ENCODE measurements around the gene TC2N.

DNA sequence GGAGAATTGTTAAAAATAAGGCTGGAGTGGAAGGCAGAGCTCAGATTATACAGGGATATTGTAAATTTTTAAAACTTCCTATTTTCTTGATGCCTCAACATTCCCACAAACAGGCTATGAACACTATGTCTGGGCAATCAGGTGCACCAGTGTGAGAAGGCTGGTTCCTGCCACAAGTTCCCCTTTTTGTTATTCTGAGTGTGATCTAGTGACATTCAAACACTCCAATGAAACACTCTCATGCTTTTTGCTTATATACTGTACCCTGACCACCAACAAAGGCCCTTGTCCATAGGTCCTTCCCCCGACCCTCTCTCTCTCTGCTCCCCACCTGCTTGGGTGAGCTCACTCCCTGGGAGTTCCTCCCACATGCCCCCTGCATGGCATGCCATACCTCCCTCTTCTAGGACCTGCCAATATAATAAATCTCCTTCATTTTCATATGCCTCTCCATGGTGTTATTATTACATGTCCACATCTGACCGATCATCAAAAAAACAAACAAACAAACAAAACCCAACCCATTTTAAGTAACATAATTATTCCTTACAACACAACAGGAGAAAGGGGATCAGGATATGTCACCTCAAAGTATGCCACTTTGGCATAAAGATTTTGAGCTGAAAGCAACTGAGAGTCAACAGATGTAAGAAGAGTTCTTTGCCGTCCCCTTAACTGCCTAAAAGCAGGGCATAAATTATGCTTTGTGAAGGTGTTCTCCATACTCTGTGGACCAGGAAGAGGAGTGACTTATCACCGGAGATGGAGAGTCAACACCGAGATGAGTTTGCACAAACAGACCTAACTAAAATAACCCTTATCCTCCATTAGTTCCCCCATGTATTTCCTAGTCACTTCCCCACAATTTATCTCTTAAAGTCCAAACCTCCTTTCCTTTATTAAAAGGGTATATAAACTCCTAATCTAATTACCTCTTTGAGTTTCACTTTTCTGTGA, 92.9 kb downstream of the TC2N start:
- TF ChIP-seq, protein P1, sequence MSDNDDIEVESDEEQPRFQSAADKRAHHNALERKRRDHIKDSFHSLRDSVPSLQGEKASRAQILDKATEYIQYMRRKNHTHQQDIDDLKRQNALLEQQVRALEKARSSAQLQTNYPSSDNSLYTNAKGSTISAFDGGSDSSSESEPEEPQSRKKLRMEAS (IDR thresholded peaks at IDR 0.05; ENCODE audit: insufficient read depth, insufficient read length), result no peak
- TF ChIP-seq EZH2 (IDR thresholded peaks at IDR 0.05; ENCODE audit: borderline replicate concordance, low read depth, low read length, severe bottlenecking) (no peak), POLR2A (IDR thresholded peaks at IDR 0.05; ENCODE audit: low read depth, low read length) (no peak)
- TF ChIP-seq, protein P2, sequence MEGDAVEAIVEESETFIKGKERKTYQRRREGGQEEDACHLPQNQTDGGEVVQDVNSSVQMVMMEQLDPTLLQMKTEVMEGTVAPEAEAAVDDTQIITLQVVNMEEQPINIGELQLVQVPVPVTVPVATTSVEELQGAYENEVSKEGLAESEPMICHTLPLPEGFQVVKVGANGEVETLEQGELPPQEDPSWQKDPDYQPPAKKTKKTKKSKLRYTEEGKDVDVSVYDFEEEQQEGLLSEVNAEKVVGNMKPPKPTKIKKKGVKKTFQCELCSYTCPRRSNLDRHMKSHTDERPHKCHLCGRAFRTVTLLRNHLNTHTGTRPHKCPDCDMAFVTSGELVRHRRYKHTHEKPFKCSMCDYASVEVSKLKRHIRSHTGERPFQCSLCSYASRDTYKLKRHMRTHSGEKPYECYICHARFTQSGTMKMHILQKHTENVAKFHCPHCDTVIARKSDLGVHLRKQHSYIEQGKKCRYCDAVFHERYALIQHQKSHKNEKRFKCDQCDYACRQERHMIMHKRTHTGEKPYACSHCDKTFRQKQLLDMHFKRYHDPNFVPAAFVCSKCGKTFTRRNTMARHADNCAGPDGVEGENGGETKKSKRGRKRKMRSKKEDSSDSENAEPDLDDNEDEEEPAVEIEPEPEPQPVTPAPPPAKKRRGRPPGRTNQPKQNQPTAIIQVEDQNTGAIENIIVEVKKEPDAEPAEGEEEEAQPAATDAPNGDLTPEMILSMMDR (IDR thresholded peaks at IDR 0.05; ENCODE audit: extremely low read depth in 1 of 2, insufficient read depth in 1 of 2, low read depth in 1 of 2, low read length in 2 of 2), result no peak

Measured in endothelial cell of umbilical vein (primary cell).